BE2C (cell line): ENCODE data around the gene TSPAN14.
"Not testable (repeated sequence)": the region's sequence is repeated elsewhere in the genome, so short reads cannot be mapped to it uniquely, and the experiment has no call there.

Experiments used
- DNase-seq: peaks from one replicate; pipeline ENCODE4 v3.0.0-alpha.2; 2020
- H3K27me3 ChIP-seq: fragments of 250-450 bp; sonication (Bioruptor Pico); 2 replicates; pipeline ENCODE4 v1.5.1; 2020; ENCODE audit warnings: mild to moderate bottlenecking
- H3K36me3 ChIP-seq: fragments of 250-450 bp; sonication (Bioruptor Pico); 2 replicates; pipeline ENCODE4 v1.5.1; 2020; ENCODE audit warnings: mild to moderate bottlenecking
- H3K4me1 ChIP-seq: fragments of 250-450 bp; sonication (Bioruptor Pico); 2 replicates; pipeline ENCODE4 v1.5.1; 2020
- H3K4me3 ChIP-seq: 2 replicates; pipeline ENCODE4 v1.5.1; 2011; ENCODE audit warnings: low read depth, low read length
- H3K9me3 ChIP-seq: fragments of 250-450 bp; sonication (Bioruptor Pico); 2 replicates; pipeline ENCODE4 v1.5.1; 2020
- CTCF ChIP-seq: IDR thresholded peaks from 2 replicates; pipeline ENCODE4 v1.5.1; 2012; ENCODE audit warnings: mild to moderate bottlenecking, low read depth, low read length

Gene TSPAN14

GRCh38 chr10:80540981-80541750, 87.1 kb downstream of the TSPAN14 start:
- Histone ChIP-seq H3K4me3 (no peak overlapping the region), H3K36me3 (no peaks in the 10 kb centered on the region), H3K9me3 (no peaks in the 10 kb centered on the region), H3K27me3 (peaks cover 12% of the 10 kb centered on the region; the same call in 1 of the 2 replicates), H3K4me1 (peaks cover 13% of the 10 kb centered on the region)
- TF ChIP-seq CTCF = no peak
- no peak for DNase-seq

DNA sequence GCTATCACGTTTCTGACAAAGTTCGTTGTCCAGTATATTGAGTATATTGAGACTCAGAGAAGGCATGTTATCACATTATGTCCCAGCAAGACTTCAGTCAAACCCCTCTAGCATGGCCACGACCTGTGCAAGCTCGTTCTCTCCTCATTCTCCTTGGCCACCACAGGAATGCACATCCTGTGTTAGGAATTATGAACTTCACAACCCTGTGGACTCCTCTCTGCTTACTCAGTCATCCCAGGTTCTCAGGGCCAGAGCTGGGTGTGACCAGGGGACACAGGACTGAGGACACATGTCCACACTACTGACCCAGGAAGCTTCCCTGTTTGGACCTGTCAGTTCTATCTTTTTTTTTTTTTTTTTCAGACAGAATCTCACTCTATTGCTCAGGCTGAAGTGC, 87.9 kb downstream of the TSPAN14 start:
- Histone ChIP-seq H3K9me3 (no peaks in the 10 kb centered on the region), H3K4me1 (peaks cover 9% of the 10 kb centered on the region), H3K36me3 (no peaks in the 10 kb centered on the region), H3K27me3 (peaks cover 12% of the 10 kb centered on the region; the same call in 1 of the 2 replicates), H3K4me3 (no peak overlapping the region)
- DNase-seq = no peak
- no peak for TF ChIP-seq CTCF

DNA sequence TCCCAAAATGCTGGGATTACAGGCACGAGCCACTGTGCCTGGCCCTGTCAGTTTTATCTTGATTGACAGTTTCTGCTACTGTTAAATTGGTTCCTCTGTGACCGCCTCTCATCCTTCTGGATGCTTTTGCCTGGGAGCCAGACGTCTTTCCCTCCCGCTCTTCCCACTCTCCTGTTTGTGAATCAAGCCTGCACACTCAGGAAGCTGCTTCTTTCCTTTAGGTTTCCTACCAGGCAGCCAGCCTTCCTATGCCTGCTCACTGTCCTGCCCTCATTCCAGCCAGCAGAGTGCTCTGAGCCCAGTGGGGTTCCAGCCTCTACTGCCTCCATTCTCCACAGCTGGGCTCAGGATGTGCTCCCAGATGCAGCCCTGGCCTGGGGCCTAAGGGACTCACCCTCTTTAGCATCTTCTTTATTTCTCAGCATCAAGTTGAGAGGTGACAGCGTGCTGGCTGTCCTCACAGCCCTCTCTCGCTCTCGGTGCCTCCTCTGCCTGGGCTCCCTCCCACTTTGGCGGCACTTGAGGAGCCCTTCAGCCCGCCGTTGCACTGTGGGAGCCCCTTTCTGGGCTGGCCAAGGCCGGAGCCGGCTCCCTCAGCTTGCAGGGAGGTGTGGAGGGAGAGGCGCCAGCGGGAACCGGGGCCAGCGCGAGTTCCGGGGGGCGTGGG, 88.7 kb downstream of the TSPAN14 start:
- Histone ChIP-seq H3K4me1 (peaks cover 3% of the 10 kb centered on the region; the same call in 1 of the 2 replicates), H3K27me3 (peaks cover 12% of the 10 kb centered on the region; the same call in 1 of the 2 replicates), H3K9me3 (no peaks in the 10 kb centered on the region), H3K4me3 (no peak overlapping the region), H3K36me3 (no peaks in the 10 kb centered on the region)
- TF ChIP-seq CTCF = no peak
- DNase-seq = no peak

DNA sequence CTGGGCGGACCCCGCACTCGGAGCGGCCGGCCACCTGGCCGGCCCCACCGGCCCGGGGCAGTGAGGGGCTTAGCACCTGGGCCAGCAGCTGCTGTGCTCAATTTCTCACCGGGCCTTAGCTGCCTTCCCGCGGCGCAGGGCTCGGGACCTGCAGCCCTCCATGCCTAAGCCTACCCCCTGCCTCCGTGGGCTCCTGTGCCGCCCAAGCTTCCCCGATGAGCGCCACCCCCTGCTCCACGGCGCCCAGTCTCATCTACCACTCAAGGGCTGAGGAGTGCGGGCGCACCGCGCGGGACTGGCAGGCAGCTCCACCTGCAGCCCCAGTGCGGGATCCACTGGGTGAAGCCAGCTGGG, 89.2 kb downstream of the TSPAN14 start:
- H3K4me3 ChIP-seq, DNase-seq, H3K36me3 ChIP-seq, H3K9me3 ChIP-seq, H3K4me1 ChIP-seq: not testable (repeated sequence)
- peaks cover 11% of the 10 kb centered on the region; the same call in 1 of the 2 replicates for H3K27me3 ChIP-seq

DNA sequence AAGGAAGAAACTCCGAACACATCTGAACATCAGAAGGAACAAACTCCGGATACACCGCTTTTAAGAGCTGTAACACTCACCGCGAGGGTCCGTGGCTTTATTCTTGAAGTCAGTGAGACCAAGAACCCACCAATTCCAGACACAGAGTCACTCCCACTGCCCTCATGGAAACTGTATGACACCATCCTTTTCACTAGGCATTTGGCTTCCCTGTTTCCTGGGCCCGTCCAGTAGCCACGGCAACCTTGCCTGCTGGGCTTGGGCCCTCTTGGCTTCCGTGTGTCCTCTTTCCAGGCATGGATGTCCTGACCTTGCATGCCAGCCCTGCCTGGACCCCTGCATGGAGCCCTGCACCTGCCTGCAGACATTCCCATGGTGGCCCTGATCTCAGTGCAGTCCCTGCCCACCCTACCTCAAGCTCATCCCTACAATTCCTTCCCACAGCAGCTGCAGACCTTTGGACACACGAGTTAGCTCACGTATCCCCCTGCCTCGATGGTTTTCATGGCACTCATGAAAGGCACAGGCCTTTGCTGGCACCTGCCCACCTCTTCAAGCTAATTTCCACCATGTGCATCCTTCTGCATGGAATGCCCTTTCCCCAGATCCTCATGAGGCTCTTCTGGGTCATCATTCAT, 90.3 kb downstream of the TSPAN14 start:
- Histone ChIP-seq H3K4me3 (no peak overlapping the region), H3K9me3 (no peaks in the 10 kb centered on the region), H3K27me3 (peaks cover 5% of the 10 kb centered on the region; the same call in 1 of the 2 replicates), H3K4me1 (no peaks in the 10 kb centered on the region), H3K36me3 (no peaks in the 10 kb centered on the region)
- DNase-seq = no peak
- no peak for TF ChIP-seq CTCF

GRCh38 chr10:80545258-80545881, 91.3 kb downstream of the TSPAN14 start:
- Histone ChIP-seq H3K36me3 (no peaks in the 10 kb centered on the region), H3K27me3 (peaks cover 4% of the 10 kb centered on the region; the same call in 1 of the 2 replicates), H3K9me3 (no peaks in the 10 kb centered on the region), H3K4me3 (no peak overlapping the region), H3K4me1 (no peaks in the 10 kb centered on the region)
- no peak for DNase-seq
- TF ChIP-seq CTCF = no peak
